Colon (tissue), 2 donors: ENCODE measurements around the gene ZXDC.

Experiments used
- FAIRE-seq: peaks from 2 replicates; lab custom pipeline; 2012; peaks lifted over from hg19 to GRCh38; lab: Jason Lieb, UNC
- donor health status: control.
- donor health status: control.

The ZXDC gene

DNA sequence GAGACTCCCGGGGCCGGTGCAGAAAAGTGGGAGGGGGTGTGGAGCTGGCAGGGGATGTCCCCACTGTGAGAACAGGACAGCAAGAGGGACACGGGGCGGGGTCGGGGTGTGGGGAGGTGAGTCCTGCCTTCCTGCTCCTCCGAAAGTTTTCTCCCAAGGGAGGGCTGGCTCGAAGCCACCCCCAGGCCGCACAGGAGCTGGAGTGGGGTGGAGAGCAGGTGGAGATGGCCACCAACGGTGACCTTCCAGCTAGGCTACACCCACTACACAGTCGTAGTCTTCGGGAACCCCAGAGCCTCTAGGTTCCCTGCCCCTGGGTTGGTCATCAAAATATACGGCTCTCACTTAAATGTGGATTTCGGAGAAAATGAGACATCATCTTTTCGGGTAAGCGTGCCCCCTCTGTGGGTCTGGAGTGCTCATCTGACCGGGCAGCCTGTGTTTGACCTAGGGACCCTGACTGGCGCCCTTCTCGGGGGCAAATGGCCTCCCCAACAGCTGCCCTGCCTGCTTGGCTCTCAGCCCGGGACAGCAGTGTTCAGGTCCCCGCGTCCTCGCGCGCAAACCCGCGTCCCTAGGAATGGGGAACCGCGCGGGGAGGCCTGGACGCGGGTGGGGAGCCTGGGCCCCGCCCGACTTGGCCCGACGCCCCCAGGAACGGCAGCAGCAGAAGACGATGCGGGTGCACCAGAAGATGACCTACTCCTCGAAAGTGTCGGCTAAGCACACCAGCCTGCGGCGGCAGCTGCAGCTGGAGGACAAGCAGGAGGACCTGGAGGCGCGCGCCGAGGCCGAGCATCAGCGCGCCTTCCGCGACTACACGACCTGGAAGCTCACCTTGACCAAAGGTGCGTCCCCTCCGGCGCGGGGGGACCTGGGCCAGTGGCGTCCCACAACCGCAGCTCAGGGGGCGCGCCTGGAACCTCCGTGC lies 59.8 kb downstream of the ZXDC start:
- no peak for FAIRE-seq

- FAIRE-seq = no peak
Observed at GRCh38 chr3:126414961-126415660, 60.6 kb downstream of the ZXDC start.

DNA sequence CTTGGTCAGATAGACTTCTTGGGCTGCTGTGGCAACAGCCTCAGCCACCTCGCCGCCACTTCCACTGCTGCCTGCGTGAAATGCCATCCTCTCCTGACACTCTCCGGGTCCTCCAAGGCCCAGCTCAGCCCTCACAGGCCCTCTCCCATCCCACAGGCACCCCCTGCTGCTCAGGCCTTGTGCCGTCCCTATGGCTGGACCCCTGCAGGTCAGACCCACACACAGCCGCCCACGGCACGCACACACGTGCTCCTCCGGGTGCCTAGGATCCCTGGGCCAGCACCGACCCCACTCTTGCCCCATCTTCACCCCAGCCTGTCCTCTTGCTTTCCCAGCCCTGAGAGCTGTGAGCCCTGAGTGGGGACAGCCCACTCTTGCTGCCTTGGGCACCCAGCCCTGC lies 61.3 kb downstream of the ZXDC start:
- no peak for FAIRE-seq

GRCh38 chr3:126413693-126414080 lies 62.0 kb downstream of the ZXDC start:
- FAIRE-seq = no peak

GRCh38 chr3:126412841-126413692 lies 62.6 kb downstream of the ZXDC start:
- no peak for FAIRE-seq

- FAIRE-seq = no peak
Observed at GRCh38 chr3:126408099-126408498, 67.6 kb downstream of the ZXDC start.

DNA sequence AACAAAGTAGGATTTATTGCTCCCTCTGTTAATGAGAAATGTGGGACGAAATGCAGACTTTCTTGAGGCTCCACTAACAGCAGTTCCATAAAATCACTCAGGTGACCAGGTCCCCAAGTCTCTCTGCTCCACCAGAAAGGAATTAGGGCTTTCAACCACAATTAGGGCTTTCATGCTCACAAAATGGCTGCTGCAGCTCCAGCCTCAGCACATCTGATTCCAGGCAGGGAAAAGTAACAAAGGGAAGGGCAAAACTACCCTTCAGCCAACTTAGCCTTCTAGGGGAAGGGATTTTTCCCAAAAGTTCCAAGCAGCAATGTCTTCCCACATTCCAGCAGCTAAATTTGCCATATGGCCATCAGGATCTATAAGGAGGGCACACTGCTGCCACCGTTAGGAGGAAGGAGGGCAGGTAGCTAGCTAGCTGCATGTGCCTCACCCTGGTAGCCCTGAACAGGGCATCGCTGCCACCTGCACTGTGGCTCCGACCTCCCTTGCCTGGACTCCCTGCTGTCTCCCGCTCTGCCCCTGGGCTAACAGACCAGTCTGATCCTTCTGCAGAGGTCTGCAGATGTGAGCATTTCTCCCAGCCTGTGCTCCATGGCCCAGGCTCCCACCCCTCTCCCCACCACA lies 68.2 kb downstream of the ZXDC start:
- FAIRE-seq = no peak

DNA sequence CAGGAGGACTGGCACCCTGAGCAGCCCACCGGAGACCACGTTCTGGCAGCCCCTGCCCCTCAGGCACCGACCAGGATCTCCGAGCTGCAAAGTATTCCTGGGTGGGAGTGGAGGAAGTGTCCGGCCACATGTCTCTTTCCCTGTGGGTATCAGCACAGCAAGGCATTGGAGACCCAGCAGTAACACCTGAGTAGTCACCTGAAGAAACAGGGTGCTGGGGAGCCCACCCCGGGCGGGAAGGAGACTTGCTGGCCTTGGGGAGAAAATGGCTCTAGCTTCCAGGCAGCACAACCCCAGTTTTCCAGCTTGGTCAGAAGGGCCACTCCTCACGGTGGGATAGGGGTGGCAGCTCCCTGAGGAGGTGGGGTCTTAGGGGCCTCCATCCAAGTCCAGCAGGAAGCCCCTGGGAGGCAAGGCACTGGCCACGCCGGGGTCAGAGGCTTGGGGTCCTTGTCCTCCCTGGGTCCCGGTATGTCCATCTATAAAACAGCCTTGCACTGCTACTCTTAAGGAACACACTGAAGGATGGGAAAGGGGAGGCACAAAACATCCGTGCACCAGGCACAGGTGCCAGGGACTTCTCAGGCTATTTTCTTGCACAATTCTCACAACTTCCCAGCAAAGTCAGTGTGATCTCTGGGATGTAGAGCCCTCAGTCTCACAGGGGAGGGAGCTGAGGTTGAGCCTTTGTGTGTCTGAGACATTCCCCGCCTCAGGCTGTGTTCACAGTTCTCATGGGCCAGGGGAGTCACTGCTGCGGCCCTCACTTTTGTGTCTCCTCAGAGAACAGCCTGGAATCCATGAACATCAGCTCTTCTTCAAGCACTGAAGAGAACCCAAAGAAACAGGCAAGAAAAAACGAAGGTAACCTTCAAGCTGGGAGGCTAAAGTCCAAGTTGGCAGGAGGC lies 69.0 kb downstream of the ZXDC start:
- FAIRE-seq = no peak

GRCh38 chr3:126402666-126403302 lies 72.9 kb downstream of the ZXDC start:
- no peak for FAIRE-seq

- FAIRE-seq = no peak
Observed at GRCh38 chr3:126402178-126402577, 73.5 kb downstream of the ZXDC start.

- no peak for FAIRE-seq
Observed at GRCh38 chr3:126401611-126402160, 74.0 kb downstream of the ZXDC start.

- no peak for FAIRE-seq
Observed at GRCh38 chr3:126399756-126400155, 75.9 kb downstream of the ZXDC start.

- FAIRE-seq = no peak
Observed at GRCh38 chr3:126399351-126399735, 76.3 kb downstream of the ZXDC start.

DNA sequence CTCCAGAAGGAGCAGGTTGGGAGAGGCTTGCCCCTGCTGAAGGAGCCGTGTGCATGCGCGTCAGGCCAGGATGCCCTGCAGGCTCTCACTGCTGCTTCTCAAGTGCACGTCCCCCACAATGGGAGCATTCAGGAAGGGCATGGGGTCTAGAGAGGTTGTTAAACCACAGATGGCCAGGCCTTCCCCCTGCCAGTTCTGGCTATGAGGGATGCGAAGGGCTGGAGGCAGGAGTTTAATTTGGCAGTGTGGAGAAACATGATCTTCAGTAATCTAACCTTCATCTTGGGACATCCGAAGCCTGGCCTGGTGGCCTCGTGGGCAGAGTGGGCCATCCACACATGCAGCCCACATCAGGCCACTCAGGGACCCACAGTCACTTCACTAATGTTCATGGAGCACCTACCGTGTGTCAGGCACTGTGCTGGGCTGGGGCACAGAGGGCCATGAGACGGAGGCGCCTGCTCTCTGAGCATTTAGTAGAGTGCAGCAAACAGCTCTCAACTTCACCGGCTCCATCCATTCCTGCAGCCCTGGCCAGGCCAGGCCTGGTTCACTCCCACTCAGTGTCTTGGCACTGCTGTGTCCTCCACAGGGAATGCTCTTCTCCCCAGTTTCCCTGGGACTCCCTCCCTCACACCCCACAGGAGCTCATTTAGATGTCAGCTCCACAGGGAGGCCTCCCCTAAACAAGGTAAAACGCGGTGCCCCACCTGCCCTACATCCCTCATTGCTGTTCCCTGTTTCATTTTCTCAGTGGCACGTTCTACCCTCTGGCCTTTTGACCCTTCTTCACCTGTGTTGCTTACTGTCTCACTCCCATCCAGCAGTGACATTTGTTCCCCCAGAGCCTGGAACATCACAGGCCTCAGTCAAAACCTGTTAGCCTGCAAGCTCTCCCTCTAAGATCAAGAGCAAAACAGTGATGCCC lies 77.0 kb downstream of the ZXDC start:
- FAIRE-seq = no peak

- FAIRE-seq = no peak
Observed at GRCh38 chr3:126397610-126398422, 77.9 kb downstream of the ZXDC start.

DNA sequence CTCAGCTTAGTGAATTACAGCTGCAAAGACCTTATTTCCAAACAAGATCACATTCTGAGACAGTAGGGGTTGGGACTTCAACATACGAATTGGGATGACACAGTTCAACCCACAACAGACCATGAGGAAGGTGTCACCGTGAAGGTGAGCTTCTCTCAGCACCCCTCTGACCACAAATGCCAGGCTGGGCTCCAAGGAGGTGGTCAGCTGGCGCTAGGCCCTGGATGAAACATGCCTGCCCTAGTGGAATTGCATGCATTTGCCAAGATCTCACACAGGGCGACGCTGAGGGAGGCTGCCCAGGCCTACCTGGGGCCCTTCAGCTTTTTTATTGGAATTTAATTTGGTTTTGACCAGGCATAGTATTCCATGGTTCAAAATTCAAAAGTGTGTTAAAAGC lies 79.2 kb downstream of the ZXDC start:
- no peak for FAIRE-seq

DNA sequence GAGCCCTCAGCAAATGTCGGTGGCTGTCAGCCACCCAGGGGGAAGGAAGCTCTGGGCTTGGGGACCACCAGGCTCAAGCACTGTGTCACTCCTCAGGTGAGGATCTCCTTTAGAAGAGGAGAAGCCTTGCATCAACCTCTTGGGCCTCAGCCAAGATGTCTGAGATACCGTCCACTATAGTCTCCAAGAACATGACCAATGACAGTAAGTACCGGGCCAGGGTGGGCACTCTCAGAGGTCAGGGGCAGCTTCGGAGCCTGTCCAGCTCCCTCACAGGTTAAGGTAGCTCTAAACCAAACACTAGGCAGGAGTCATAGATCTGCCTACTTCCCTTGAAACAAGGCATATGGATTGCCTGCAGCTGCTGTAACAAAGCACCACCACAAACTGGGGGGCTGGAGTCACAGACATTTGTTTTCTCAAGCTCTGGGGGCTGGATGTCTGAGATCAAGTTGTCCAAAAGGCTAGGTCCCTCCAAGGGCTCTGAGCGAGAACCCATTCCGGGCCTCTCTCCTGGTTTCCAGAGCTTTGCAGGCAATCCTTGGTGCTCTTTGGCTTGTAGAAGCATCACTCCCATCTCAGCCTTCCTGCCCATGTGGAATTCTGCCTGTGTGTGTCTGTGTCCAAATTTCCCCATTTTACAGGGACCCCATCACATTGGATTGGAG lies 79.7 kb downstream of the ZXDC start:
- no peak for FAIRE-seq

GRCh38 chr3:126394977-126395321 lies 80.7 kb downstream of the ZXDC start:
- no peak for FAIRE-seq
